ENCODE measurements around the gene ATP6V1B1. TPM values are rescaled to one million over a fixed set of nuclear protein-coding genes. Genes with fewer than 3 reads are reported as not detected.

ATP6V1B1 gene
- total and polyA plus RNA-seq, 10 of the 15 experiments (the other 5 are each of a cell fraction or from before 2014, with no cell fraction given), result not detected

GRCh38 chr2:70948337-70949003, 12.8 kb downstream of the ATP6V1B1 start (continued):
- TF ChIP-seq TAF1 (IDR thresholded peaks at IDR 0.05; ENCODE audit: borderline replicate concordance, low read depth, low read length) (no peak), PBX3 (IDR thresholded peaks at IDR 0.05; ENCODE audit: insufficient replicate concordance, low read depth, low read length) (no peak), TCF12 (IDR thresholded peaks at IDR 0.05; ENCODE audit: low read depth, low read length) (no peak), STAT1 (conservative IDR thresholded peaks at IDR 0.05) (no peak)

- BruUV-seq (replicated peaks), result no TSS peak
- H3K36me3 ChIP-seq (ENCODE audit: control insufficient read depth in 2 of 2, insufficient read depth in 2 of 2, low read length in 1 of 2), result no peaks in the 10 kb centered on the region
- no peaks in the 10 kb centered on the region for H3K79me2 ChIP-seq (ENCODE audit: control insufficient read depth, insufficient read depth, low read length)
- intact Hi-C loops (cut with micrococcal nuclease; ENCODE audit: unreplicated experiment) (loop anchor here (2.0 to 10.0 kb wide), 2 partner anchors 158 to 644 kb away; partner anchors contain the start of genes FAM136A and FIGLA), in situ Hi-C loops (cut with MboI) (loop anchor here (5.0 to 10.0 kb wide), 2 partner anchors 82 to 644 kb away; partner anchors contain the start of gene FAM136A)
- no peak overlapping the region for H3K4me2 ChIP-seq (ENCODE audit: control insufficient read depth, insufficient read depth)
- 40% methylated on average over 11 of the region's 11 CpGs for WGBS (ENCODE audit: insufficient coverage, insufficient replicate concordance, low lambda C conversion rate, missing lambda C conversion rate)
- H3K9me3 ChIP-seq (replicated peaks; ENCODE audit: control insufficient read depth, insufficient read depth, low read length), result no peaks in the 10 kb centered on the region
- H3K27ac ChIP-seq (ENCODE audit: control insufficient read depth, insufficient read depth), result no peak overlapping the region
- H3K9ac ChIP-seq (ENCODE audit: control insufficient read depth, insufficient read depth, low read length), result no peak overlapping the region
- no peak overlapping the region for H2AFZ ChIP-seq (ENCODE audit: control insufficient read depth, low read depth, low read length)
- no peaks in the 10 kb centered on the region; the same call in 1 of the 2 replicates for H3K4me1 ChIP-seq (ENCODE audit: control insufficient read depth, insufficient read depth, low read length)
- SMC1A ChIA-PET (ENCODE audit: uncharacterized antibody, unreplicated experiment), result interaction anchor here (1.0 kb wide), 1 partner anchor 29 kb away, joined by 3 read pairs; no protein-coding TSS in a partner anchor
- CTCF ChIA-PET, result interaction anchor here (0.6 to 5.3 kb wide), 27 partner anchors 8 to 645 kb away, joined by 3 to 94 read pairs (median 5); partner anchors contain the start of genes ANKRD53 and ATP6V1B1
- no peak overlapping the region for H3K4me3 ChIP-seq
- no peaks in the 10 kb centered on the region for H4K20me1 ChIP-seq (ENCODE audit: control insufficient read depth, insufficient read depth)
- DNase-seq (ENCODE audit: low read depth, low spot score) (no peak), ATAC-seq (no peak), FAIRE-seq (no peak)
- POLR2A ChIA-PET, result no interaction called here
- RAD21 ChIA-PET (ENCODE audit: unreplicated experiment), result interaction anchor here (1.0 to 1.3 kb wide), 3 partner anchors 29 to 87 kb away, joined by 3 to 12 read pairs (median 4); no protein-coding TSS in a partner anchor
- no peaks in the 10 kb centered on the region for H3K27me3 ChIP-seq (replicated peaks in 1 of 2; ENCODE audit: control insufficient read depth in 2 of 2, insufficient read depth in 2 of 2, low read length in 1 of 2)
- no peak for TF ChIP-seq KDM1A (IDR thresholded peaks at IDR 0.05; ENCODE audit: borderline replicate concordance)
- no peak for TF ChIP-seq MYB (IDR thresholded peaks at IDR 0.05; ENCODE audit: borderline replicate concordance, low read depth, low read length)
- no peak for TF ChIP-seq RELA (IDR thresholded peaks at IDR 0.05; ENCODE audit: borderline replicate concordance, partially characterized antibody)
- TF ChIP-seq HCFC1 (IDR thresholded peaks at IDR 0.05; ENCODE audit: low read length), result no peak
- no peak for TF ChIP-seq NFXL1 (IDR thresholded peaks at IDR 0.05; ENCODE audit: borderline replicate concordance)
- no peak for TF ChIP-seq SPI1 (IDR thresholded peaks at IDR 0.05; ENCODE audit: borderline replicate concordance, insufficient read depth, low read depth, low read length)
- no peak for TF ChIP-seq SKIL (IDR thresholded peaks at IDR 0.05; ENCODE audit: low read depth, poor library complexity, severe bottlenecking)
- TF ChIP-seq RELB (IDR thresholded peaks at IDR 0.05; ENCODE audit: low read depth), result no peak
These were observed 13.4 kb downstream of the ATP6V1B1 start for GRCh38 chr2:70949086-70949485.

All from GM12878 (cell line).